Germinal center (tissue), 1 donor: ENCODE results near the gene DCST1.

Source experiments
- DNase-seq: peaks from one replicate; pipeline ENCODE4 v3.0.0; 2012; ENCODE audit warnings: mixed read lengths, low spot score

DCST1 gene

GRCh38 chr1:155032886-155033285 lies 738 bp upstream of the DCST1 start:
- DNase-seq, result no peak

- no peak for DNase-seq
These were observed 939 bp downstream of the DCST1 start for GRCh38 chr1:155034318-155035208.

GRCh38 chr1:155035936-155036335 lies 2.3 kb downstream of the DCST1 start:
- DNase-seq, result no peak

GRCh38 chr1:155037043-155037442 lies 3.4 kb downstream of the DCST1 start:
- no peak for DNase-seq

- DNase-seq, result no peak
These were observed 4.3 kb downstream of the DCST1 start for GRCh38 chr1:155037851-155038441.

GRCh38 chr1:155038602-155039307 lies 5.1 kb downstream of the DCST1 start:
- DNase-seq, result no peak

- no peak for DNase-seq
These were observed 5.7 kb downstream of the DCST1 start for GRCh38 chr1:155039308-155039669.

GRCh38 chr1:155040358-155041093 lies 6.9 kb downstream of the DCST1 start:
- DNase-seq, result no peak

GRCh38 chr1:155042789-155043188 lies 9.2 kb downstream of the DCST1 start:
- DNase-seq, result no peak

- DNase-seq, result no peak
These were observed 9.7 kb downstream of the DCST1 start for GRCh38 chr1:155043301-155043702.

GRCh38 chr1:155043793-155044192 lies 10.2 kb downstream of the DCST1 start:
- DNase-seq, result no peak

- no peak for DNase-seq
These were observed 10.7 kb downstream of the DCST1 start for GRCh38 chr1:155044365-155044764.

- peak; percentile 60 for DNase-seq
These were observed 11.4 kb downstream of the DCST1 start for GRCh38 chr1:155044812-155045657.

- no peak for DNase-seq
These were observed 15.1 kb downstream of the DCST1 start for GRCh38 chr1:155048449-155049334.

- DNase-seq, result no peak
These were observed 16.3 kb downstream of the DCST1 start for GRCh38 chr1:155049651-155050559.

GRCh38 chr1:155050560-155051341 lies 17.1 kb downstream of the DCST1 start, which contains the start of gene ADAM15:
TSS of gene ADAM15 (plus strand) at chr1:155051316. CDS start at chr1:155051387, 71 bp downstream.
- peak; percentile 98 for DNase-seq

- no peak for DNase-seq
These were observed 17.7 kb downstream of the DCST1 start for GRCh38 chr1:155051342-155051776.

- peak; percentile 59 for DNase-seq
These were observed 18.3 kb downstream of the DCST1 start for GRCh38 chr1:155051777-155052398.
